HG02981 (cell line): ENCODE data around the gene TAS2R31.

ENCODE experiments used
- ATAC-seq: cut with Tn5 transposase; IDR thresholded peaks from one replicate; pipeline ENCODE4 v1.9.1; 2021; ENCODE audit warnings: mild to moderate bottlenecking, moderate library complexity; ENCODE audit not compliant: unreplicated experiment

Gene TAS2R31

GRCh38 chr12:11014234-11014633, 17.0 kb downstream of the TAS2R31 start:
- ATAC-seq, result no peak

DNA sequence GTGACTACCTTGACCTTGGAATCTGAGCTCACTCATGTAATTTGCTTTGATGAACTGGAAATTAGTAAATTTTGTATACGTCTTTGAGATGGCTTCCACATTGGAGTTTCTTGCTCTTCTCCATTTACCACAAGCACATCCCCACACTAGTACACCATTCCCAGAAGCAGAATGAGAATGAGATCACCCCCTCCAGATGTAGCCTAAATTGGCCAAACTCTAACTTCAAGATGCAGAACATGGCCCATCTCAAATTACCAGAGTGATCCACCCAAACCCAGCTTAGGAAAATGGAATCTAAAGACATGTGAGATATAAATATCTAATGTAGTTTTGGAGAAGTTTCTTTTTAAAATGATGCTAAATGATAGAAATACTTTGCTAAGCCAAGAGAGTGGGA, 23.6 kb downstream of the TAS2R31 start:
- ATAC-seq, result no peak

DNA sequence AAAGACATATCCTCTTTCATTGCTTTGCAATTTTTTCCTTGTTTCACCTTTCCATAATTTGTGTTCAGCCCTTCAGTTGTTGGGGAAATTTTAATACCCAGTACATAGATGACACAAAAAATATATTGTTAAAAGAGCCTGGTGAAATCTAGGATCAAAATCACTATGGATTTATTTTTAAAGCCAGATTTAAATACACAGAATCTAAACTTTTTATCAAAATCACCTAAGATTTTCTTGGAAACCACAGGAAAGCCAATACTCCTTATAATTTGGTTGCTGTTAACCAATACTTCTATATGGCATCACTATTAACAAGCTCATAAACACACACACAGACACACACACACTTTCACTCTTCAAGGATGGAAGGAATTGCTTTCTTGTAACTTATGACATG, 33.0 kb downstream of the TAS2R31 start, which contains the start of gene TAS2R20:
Gene TAS2R20, minus strand, starts transcription at position 101 of the 400 bp plus-strand sequence. CDS start 429 bp downstream, outside the sequence.
- no peak for ATAC-seq

DNA sequence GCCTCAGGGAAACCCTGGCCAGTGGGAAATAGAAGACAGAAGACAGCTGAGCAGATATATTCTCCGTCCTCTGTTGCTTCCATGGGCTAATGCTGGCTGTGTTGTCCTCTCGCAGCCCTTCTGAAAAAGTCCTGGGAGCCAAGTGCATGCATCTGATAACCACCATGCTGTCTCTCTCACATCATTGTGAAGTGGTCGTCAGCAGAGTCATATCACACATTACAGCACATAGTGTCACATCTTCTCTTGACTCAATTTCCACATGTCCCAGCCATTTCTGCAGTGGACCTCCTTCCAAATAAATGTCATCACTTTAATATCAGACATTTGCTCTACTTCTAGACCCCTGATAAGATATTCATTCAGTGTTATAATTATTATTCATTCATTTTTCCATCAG, 36.9 kb downstream of the TAS2R31 start:
- ATAC-seq, result no peak

- no peak for ATAC-seq
Measured at GRCh38 chr12:10989107-10989506, 42.1 kb downstream of the TAS2R31 start.

GRCh38 chr12:10986812-10987211, 44.4 kb downstream of the TAS2R31 start, which contains the start of gene TAS2R50:
TAS2R50 (minus strand) TSS chr12:10986912; CDS start chr12:10986860, 52 bp downstream.
- no peak for ATAC-seq

- ATAC-seq, result peak; percentile 37
Measured at GRCh38 chr12:10982244-10982643, 49.0 kb downstream of the TAS2R31 start.
